ENCODE data around the gene RAB37. TPM values are rescaled to one million over a fixed set of nuclear protein-coding genes. Genes with fewer than 3 reads are reported as not detected.

Gene RAB37
- total RNA-seq, 1 donor: 0.36 TPM

GRCh38 chr17:74785096-74785980, 48.3 kb downstream of the RAB37 start:
- Histone ChIP-seq H3K36me3 (ENCODE audit: insufficient read depth, low read length) (peaks cover 35% of the 10 kb centered on the region), H3K27me3 (ENCODE audit: insufficient read depth, low read length) (no peaks in the 10 kb centered on the region), H3K4me2 (ENCODE audit: insufficient read depth, low read length) (no peak overlapping the region), H3K79me2 (ENCODE audit: insufficient read depth, low read length) (peaks cover 11% of the 10 kb centered on the region), H3K27ac (ENCODE audit: low read depth, low read length) (no peak overlapping the region), H2AFZ (ENCODE audit: low read length) (no peak overlapping the region), H3K9me3 (ENCODE audit: low read depth, low read length) (no peaks in the 10 kb centered on the region), H4K20me1 (ENCODE audit: insufficient read depth, low read length) (peaks cover 17% of the 10 kb centered on the region), H3K4me3 (ENCODE audit: insufficient read depth, low read length) (no peak overlapping the region), H3K4me1 (ENCODE audit: insufficient read depth, low read length) (peaks cover 3% of the 10 kb centered on the region)
- peak; percentile 45 for DNase-seq (ENCODE audit: insufficient read length, low spot score, missing footprints)
- TF ChIP-seq CTCF (IDR thresholded peaks at IDR 0.05; ENCODE audit: extremely low read depth, low read depth, low read length): peak; percentile 19

- Histone ChIP-seq H3K36me3 (ENCODE audit: insufficient read depth, low read length) (peaks cover 37% of the 10 kb centered on the region), H3K27me3 (ENCODE audit: insufficient read depth, low read length) (no peaks in the 10 kb centered on the region), H3K27ac (ENCODE audit: low read depth, low read length) (no peak overlapping the region), H3K4me1 (ENCODE audit: insufficient read depth, low read length) (peaks cover 3% of the 10 kb centered on the region), H2AFZ (ENCODE audit: low read length) (no peak overlapping the region), H4K20me1 (ENCODE audit: insufficient read depth, low read length) (peaks cover 17% of the 10 kb centered on the region), H3K9me3 (ENCODE audit: low read depth, low read length) (no peaks in the 10 kb centered on the region), H3K79me2 (ENCODE audit: insufficient read depth, low read length) (peaks cover 11% of the 10 kb centered on the region), H3K4me2 (ENCODE audit: insufficient read depth, low read length) (no peak overlapping the region), H3K4me3 (ENCODE audit: insufficient read depth, low read length) (no peak overlapping the region)
- peak; percentile 42 for DNase-seq (ENCODE audit: insufficient read length, low spot score, missing footprints)
- no peak for TF ChIP-seq CTCF (IDR thresholded peaks at IDR 0.05; ENCODE audit: extremely low read depth, low read depth, low read length)
These were observed 48.9 kb downstream of the RAB37 start for GRCh38 chr17:74785981-74786360.

- Histone ChIP-seq H3K36me3 (ENCODE audit: insufficient read depth, low read length) (peaks cover 36% of the 10 kb centered on the region), H3K27me3 (ENCODE audit: insufficient read depth, low read length) (no peaks in the 10 kb centered on the region), H2AFZ (ENCODE audit: low read length) (no peak overlapping the region), H3K4me2 (ENCODE audit: insufficient read depth, low read length) (no peak overlapping the region), H3K9me3 (ENCODE audit: low read depth, low read length) (no peaks in the 10 kb centered on the region), H3K27ac (ENCODE audit: low read depth, low read length) (no peak overlapping the region), H4K20me1 (ENCODE audit: insufficient read depth, low read length) (peaks cover 17% of the 10 kb centered on the region), H3K4me1 (ENCODE audit: insufficient read depth, low read length) (peaks cover 3% of the 10 kb centered on the region), H3K4me3 (ENCODE audit: insufficient read depth, low read length) (no peak overlapping the region), H3K79me2 (ENCODE audit: insufficient read depth, low read length) (peaks cover 9% of the 10 kb centered on the region)
- no peak for TF ChIP-seq CTCF (IDR thresholded peaks at IDR 0.05; ENCODE audit: extremely low read depth, low read depth, low read length)
- peak; percentile 67 for DNase-seq (ENCODE audit: insufficient read length, low spot score, missing footprints)
These were observed 49.5 kb downstream of the RAB37 start for GRCh38 chr17:74786431-74787055.

All from osteoblast (primary cell).